Activated T-cell treated with anti-CD3 and anti-CD28 coated beads, Interleukin-2, amount 50 U/mL, for 48 hours (primary cell): ENCODE data around the gene KLHL26.

Experiments
- DNase-seq, 2 experiments: peaks; one replicate each; pipeline ENCODE4 v3.0.0-alpha.2; 2020

KLHL26 gene

GRCh38 chr19:18649371-18650020 is 12.7 kb downstream of the KLHL26 start:
- DNase-seq = no peak

- no peak for DNase-seq
Observed at GRCh38 chr19:18650021-18650390, 13.2 kb downstream of the KLHL26 start.

- no peak for DNase-seq
Observed at GRCh38 chr19:18650468-18651041, 13.7 kb downstream of the KLHL26 start.

DNA sequence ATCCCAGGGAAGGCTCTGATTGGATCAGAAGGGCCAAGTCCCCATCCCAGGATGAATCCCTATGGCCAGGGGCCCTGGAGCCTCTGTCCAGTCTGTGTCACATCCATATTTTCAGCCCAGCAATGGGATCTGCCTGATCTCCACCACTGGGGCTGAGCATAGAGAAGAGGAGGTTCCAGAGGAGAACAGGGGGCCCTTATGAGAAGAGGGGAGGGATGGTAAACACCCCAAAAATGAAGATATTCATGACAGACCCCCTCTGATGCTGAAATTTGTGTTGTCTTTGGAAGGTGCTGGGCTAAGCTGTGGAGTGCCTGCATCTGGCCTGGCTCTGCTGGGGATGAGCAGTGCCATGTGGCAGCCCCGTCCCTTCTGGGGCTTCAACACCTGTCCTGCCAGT is 14.5 kb downstream of the KLHL26 start:
- DNase-seq = no peak

GRCh38 chr19:18651733-18652132 is 14.9 kb downstream of the KLHL26 start:
- no peak for DNase-seq

GRCh38 chr19:18653853-18654252 is 17.0 kb downstream of the KLHL26 start:
- DNase-seq = no peak

DNA sequence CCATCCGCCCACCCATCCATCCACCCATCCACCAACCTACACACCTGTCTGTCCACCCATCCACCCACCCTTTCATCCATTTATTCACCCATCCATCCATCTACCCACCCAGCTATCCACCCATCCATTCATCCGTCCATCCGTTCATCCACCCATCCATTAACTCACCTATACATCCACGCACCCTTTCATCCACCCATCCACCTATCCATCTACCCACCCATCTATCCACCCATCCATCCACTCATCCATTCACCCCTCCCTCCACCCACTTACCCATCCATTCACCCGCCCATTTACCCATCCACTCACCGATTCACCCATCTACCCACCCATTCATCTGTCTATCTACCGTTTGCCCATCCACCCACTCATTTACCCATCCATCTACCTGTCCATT is 17.6 kb downstream of the KLHL26 start:
- no peak for DNase-seq

- no peak for DNase-seq
Observed at GRCh38 chr19:18655173-18655844, 18.5 kb downstream of the KLHL26 start.

GRCh38 chr19:18656337-18657086 is 19.7 kb downstream of the KLHL26 start:
- no peak for DNase-seq

DNA sequence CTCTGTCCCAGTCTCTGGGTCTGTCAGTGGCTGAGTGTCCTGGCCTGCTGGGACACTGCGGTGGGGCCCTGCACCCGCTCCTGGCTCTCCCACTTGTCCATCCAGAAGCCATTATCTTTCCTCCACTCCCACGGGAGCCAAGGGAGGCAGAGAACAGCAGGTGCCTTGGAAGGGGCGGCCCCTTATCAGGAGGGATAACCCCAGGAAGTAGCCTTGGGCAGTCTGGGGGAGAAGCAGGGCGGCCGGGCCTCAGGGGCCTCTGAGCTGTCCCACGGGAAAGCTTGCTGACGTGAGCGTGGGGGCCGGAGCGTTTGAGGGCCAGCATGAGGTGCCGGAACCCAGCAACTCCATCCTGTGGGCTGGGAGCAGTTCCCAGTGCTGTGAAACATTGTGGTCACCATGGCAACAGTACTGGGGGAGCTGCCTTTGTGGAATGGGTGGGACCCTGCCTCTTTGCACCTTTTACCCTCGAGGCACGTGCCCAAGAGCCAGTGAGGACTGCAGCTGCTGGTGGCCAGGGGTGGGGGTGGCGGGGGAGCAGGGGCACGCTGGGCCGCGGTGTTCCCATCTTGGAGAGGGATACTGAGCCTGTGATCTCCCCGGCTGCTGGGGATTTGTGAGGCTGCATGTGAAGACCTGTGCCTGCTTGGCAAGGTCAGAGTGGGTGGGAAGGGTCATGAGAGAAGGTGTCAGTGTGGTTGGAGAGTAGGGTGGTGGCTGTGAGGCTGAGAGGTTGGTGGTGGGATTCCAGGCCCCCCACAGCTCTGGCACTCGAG is 20.9 kb downstream of the KLHL26 start:
- DNase-seq = no peak

DNA sequence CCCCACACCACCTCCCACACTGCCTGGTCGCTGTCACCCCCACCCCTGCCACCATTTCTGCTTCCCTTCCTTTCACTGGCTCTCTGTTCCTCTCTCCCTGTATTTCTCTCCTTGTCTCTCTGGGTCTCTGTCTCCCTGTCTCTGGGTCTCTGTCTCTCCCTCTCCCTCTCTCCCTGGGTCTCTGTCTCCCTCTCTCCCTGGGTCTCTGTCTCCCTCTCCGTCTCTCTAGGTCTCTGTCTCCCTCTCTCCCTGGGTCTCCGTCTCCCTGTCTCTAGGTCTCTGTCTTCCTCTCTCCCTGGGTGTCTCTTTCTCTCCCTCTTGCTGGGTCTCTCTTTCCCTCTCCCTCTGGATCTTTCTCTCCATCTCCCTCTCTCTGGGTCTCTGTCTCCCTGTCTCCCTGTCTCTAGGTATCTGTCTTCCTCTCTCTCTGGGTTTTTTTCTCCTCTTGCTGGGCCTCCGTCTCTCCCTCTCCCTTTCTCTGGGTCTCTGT is 21.6 kb downstream of the KLHL26 start:
- DNase-seq = no peak

DNA sequence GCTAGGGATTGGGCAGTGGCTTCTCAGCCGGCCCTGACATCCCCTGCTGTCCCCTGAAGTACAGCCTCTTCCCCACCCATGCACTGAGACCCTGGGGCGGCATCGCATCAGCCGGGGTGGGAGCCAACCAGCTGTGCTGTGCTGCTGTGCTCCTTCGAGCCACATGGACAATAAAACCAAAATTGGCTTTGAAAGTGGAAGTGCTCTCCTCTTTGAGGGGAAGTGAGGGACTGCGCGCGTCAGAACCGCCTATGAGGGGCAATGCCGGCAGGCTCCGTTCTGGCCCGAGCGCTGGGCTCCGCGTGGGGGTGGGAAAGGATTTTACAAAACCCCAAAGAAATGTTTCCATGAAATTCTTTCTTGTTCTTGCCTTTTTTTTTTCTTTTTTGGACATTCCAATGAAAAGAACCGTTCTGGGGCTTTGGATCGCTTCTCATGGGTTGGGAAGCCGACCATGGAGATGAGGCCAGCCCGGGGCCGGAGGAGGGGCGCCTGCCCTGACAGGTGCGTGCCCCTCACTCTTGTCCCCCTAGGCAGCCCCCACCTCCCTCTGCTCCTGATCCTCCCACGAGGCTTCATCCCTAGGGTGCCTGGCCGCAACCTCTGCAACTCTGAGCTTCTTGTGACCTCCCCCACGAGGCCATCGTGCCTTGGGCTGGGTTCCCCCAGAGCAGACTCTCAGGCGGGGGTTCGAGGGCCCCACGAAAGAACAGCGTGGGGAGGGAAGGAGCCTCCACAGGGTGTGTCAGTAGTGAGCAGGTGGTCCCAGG is 22.6 kb downstream of the KLHL26 start:
- no peak for DNase-seq

DNA sequence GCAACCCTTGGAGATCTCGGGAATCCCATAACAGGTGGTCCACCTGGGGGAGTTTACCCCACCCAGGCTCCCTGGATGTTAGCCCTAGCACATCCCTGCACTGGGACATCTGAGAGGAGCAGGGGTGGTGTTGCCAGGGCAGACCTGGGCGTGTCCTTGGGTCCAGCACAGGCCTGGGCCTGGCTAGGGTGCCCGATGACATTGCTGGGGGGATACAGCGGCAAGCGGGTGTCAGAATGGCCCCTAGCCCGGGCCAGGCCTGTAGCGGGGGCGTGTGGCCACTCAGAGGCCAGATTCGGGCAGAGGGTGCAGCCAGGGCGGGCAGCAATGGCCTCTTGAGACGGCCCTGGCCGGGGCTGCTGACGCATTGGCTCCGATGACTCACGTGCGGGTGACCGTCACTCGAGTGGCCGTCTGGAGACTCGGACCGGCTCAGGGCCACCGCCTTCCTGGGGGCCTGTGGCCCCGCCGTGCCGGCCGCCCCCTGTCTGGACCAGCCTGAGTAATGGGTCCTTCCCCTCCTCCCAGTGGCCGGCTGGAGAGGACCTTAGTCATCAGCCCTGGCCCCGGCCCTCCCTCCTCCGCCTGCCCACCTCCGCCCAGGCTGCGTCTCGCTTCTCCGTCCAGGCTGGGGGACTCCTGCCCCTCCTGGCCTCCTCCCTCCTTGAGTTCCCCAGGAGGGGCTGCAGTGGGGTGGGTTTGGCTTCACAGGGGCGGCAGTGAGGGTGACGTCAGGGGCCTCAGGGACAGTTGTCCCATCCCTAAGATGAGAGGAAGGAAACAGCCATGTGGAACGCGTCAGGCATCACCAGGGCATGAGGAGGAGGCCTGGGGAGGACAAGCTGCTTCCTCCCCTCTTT is 23.5 kb downstream of the KLHL26 start:
- no peak for DNase-seq

DNA sequence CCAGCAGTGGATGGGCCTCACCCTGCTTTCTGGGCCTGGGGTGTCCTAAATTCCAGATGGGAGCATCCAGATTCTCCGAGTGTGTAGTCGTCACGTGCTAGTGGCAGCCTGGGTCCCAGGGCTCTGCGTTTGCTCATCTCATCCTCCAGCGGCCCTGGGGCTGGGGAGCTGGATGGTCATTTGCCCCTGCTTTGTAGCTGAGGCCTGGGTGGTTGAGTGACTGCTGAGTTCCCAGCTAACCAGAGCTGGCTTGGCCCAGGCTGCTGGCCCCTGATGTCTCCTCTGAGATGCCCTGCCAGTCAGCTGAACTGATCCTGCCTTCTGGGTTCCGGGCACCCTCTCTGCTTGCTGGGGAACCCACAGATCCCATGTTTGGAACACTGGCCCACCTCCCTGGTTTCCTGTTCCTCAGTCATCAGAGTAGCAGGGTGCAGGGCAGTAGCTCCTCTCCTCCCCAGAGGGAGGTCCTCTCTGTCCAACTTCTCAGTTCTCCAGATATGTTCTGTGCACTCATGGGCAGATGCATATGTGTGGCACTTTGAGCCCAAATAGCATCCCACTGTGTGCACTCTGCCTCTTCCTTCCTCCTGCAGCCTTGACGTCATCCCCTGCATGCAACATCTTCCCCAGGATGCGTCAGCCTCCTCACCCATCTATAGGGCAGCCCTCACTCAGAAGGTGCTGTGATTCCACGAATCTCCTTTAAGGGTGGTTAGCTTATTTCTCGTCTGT is 24.3 kb downstream of the KLHL26 start:
- DNase-seq = no peak

DNA sequence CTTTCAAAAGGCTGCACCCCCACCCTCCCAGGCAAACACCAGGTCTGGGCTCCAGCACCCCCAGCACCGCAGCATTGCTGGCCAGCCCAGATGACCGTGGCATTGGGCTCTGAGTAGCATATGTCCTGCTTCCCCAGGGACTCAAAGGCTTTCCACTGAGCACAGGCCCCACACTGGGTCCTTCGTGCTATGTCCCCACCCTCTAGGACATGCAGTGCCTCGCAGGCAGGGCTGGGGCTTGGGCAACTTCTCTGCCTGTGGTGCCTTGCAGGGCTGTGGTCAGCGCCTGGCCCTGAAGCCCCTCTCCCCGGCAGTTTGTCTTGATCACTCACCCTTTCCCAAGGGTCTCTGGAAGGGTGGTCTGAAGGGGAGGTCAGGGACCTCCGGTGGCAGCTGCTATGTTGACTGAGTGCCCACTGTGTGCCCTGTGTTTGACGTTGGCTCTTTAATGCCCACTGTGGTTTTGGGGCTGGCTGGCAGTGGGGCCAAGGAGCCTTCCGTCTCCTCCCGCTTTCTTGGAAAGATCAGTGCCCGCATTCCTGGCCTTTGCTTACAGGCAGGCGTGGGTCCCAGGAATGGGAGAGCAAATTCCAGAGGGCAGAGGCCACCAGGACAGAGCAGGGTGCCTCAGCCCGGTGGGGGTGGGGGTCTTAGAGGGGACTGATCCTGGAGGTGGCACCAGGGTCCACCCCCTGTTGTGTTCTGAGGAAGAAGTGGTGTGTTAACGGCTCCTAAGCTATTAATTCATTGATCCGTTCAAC is 26.3 kb downstream of the KLHL26 start:
- no peak for DNase-seq

DNA sequence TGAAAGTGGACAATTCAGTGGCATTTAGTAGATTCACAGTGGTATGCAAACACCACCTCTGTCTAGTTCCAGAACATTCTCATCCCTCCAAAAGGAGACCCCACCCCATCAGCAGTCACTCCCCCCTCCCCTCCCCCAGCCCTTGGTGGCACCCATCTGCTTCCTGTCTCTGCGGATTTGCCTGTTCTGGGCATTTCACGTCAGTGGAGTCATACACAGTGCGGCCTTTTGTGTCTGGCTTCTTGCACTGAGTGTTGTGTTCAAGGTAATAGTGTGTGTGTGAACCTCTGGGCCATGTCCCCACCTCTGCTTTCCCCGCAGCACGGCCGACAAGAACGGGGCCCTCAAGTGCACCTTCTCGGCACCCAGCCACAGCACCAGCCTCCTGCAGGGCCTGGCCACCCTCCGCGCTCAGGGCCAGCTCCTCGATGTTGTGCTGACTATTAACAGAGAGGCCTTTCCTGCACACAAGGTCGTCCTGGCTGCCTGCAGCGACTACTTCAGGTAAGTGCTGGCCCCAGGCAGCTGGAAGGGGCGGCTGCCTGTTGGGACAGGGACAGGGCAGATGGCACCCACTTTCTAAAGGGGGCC is 27.2 kb downstream of the KLHL26 start:
- no peak for DNase-seq

GRCh38 chr19:18665771-18666202 is 29.0 kb downstream of the KLHL26 start:
- DNase-seq = no peak

GRCh38 chr19:18666317-18666716 is 29.5 kb downstream of the KLHL26 start:
- DNase-seq = no peak

GRCh38 chr19:18666784-18667183 is 30.0 kb downstream of the KLHL26 start:
- no peak for DNase-seq
